ENCODE data around the gene ROBO1.

ROBO1 gene

GRCh38 chr3:78641703-78642102 is 1126.1 kb downstream of the ROBO1 start:
- H3K27ac ChIP-seq, result no peak overlapping the region
- TF ChIP-seq CTCF (conservative IDR thresholded peaks at IDR 0.05) (no peak), ZFX (IDR thresholded peaks at IDR 0.05) (no peak)

DNA sequence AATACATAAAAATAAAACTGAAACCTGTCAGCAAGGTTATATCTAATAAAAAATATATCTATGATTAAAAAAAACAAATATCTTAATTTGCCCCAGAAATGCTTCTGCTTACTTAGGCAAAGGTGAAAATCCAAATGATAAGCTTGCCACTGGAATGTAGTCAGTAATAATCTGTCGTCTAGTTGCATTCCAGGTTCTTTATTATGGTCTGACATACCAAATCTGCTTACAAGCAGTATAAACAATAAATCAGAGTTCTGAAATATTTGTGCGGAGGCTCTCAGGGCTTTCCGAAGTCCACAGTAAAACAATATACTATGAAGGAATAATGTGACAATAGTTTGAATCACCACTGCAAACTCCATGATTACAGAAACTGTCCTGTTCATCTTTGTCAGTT is 1133.5 kb downstream of the ROBO1 start:
- no peak overlapping the region for H3K27ac ChIP-seq
- TF ChIP-seq CTCF (conservative IDR thresholded peaks at IDR 0.05) (no peak), ZFX (IDR thresholded peaks at IDR 0.05) (no peak)

GRCh38 chr3:78633626-78634025 is 1134.2 kb downstream of the ROBO1 start:
- TF ChIP-seq CTCF (conservative IDR thresholded peaks at IDR 0.05), result no peak
- no peak for TF ChIP-seq ZFX (IDR thresholded peaks at IDR 0.05)
- H3K27ac ChIP-seq, result no peak overlapping the region

DNA sequence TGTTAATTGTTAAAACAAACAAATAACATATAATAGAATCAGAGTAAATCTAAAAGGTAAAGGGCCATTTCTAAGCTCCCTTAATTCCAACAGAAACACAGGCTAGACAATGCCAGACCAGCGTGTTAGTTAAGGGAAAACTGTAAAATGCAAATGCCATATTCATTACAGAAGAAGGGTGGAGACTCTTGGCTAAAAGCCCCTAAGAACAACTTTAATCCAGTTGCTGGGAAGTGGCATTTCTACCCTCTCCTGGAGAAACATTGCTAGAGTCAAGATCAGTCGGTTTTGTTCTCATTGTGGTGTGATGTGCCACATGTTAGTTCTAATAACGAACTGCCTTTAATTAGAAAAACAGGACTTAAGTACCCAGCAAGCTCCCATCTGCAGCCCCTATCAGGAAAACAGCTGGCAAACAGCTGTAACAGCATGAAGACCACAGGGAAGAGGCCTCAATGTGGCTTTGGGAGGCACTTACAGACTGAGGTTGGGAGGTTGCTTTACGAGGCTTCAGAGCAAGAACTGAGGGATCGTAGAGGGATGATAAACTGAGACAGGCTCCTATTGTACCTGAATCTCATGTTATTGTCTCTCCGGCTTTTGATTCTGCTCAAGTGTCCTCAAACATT is 1134.8 kb downstream of the ROBO1 start:
- H3K27ac ChIP-seq, result no peak overlapping the region
- no peak for TF ChIP-seq ZFX (IDR thresholded peaks at IDR 0.05)
- no peak for TF ChIP-seq CTCF (conservative IDR thresholded peaks at IDR 0.05)

DNA sequence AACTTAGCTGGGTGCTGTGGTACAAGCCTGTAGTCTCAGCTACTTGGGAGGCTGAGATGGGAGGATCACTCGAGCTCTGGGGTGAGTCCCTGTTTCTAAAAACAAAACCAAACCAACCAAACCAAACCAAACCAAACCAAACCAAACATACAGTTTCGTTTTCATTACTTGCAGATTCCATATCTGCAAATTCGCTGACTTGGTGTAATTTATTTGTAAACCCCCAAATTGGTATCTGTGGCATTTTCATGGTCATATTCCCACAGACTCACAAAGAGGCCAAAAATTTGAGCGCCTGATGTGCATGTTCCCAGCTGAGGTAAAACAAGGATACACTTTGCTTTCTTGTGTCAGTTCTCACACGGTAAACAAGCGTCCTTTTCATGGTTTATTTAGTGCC is 1138.3 kb downstream of the ROBO1 start:
- no peak overlapping the region for H3K27ac ChIP-seq
- TF ChIP-seq CTCF (conservative IDR thresholded peaks at IDR 0.05), result no peak
- TF ChIP-seq ZFX (IDR thresholded peaks at IDR 0.05), result no peak

- no peak overlapping the region for H3K27ac ChIP-seq
- TF ChIP-seq ZFX (IDR thresholded peaks at IDR 0.05), result no peak
- no peak for TF ChIP-seq CTCF (conservative IDR thresholded peaks at IDR 0.05)
Measured at GRCh38 chr3:78621061-78621716, 1146.6 kb downstream of the ROBO1 start.

DNA sequence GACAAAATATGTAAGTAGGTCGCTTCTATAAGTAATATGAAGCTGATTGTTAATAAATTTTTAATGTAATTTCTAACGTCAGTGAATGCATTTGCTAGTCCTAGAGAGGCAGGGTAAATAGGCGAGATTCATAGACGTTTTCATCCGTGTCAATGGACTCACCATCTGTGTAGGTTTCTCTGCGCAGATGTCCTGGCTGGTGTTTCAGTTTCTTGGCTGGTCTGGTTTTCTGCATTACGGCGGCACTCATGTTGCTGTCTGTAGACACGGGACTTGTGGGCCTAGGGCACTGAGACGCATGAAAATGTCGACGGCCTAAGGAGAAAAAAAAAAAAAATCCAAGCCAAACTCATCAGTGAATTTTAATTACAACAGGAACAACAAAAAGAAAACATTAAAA is 1153.3 kb downstream of the ROBO1 start:
- no peak overlapping the region for H3K27ac ChIP-seq
- no peak for TF ChIP-seq CTCF (conservative IDR thresholded peaks at IDR 0.05)
- TF ChIP-seq ZFX (IDR thresholded peaks at IDR 0.05), result no peak
